ENCODE results near the gene ZNF799.

DNA sequence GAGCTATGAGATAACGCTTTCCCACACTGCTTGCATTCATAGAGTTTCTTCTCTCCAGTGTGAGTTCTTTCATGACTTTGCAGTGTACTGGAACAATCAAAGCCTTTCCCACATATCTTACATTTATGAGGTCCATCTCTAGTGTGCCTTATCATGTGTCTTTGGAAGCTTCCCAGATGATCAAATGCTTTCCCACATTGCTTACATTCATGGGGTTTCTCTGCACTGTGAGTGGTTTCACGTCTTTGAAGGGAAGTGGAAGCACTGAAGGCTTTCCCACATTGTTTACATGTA, 20.7 kb downstream of the ZNF799 start:
- TF ChIP-seq, protein P1, sequence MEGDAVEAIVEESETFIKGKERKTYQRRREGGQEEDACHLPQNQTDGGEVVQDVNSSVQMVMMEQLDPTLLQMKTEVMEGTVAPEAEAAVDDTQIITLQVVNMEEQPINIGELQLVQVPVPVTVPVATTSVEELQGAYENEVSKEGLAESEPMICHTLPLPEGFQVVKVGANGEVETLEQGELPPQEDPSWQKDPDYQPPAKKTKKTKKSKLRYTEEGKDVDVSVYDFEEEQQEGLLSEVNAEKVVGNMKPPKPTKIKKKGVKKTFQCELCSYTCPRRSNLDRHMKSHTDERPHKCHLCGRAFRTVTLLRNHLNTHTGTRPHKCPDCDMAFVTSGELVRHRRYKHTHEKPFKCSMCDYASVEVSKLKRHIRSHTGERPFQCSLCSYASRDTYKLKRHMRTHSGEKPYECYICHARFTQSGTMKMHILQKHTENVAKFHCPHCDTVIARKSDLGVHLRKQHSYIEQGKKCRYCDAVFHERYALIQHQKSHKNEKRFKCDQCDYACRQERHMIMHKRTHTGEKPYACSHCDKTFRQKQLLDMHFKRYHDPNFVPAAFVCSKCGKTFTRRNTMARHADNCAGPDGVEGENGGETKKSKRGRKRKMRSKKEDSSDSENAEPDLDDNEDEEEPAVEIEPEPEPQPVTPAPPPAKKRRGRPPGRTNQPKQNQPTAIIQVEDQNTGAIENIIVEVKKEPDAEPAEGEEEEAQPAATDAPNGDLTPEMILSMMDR (IDR thresholded peaks at IDR 0.05): no peak
- TF ChIP-seq POLR2A (IDR thresholded peaks at IDR 0.05): no peak

All from body of pancreas (tissue), 4 donors.